HG02642 (cell line): Measurements from ENCODE around the gene PLCB3.

Source experiments
- ATAC-seq: cut with Tn5 transposase; IDR thresholded peaks from one replicate; pipeline ENCODE4 v1.9.1; 2021; ENCODE audit warnings: mild to moderate bottlenecking; ENCODE audit not compliant: unreplicated experiment, poor library complexity

Gene PLCB3

DNA sequence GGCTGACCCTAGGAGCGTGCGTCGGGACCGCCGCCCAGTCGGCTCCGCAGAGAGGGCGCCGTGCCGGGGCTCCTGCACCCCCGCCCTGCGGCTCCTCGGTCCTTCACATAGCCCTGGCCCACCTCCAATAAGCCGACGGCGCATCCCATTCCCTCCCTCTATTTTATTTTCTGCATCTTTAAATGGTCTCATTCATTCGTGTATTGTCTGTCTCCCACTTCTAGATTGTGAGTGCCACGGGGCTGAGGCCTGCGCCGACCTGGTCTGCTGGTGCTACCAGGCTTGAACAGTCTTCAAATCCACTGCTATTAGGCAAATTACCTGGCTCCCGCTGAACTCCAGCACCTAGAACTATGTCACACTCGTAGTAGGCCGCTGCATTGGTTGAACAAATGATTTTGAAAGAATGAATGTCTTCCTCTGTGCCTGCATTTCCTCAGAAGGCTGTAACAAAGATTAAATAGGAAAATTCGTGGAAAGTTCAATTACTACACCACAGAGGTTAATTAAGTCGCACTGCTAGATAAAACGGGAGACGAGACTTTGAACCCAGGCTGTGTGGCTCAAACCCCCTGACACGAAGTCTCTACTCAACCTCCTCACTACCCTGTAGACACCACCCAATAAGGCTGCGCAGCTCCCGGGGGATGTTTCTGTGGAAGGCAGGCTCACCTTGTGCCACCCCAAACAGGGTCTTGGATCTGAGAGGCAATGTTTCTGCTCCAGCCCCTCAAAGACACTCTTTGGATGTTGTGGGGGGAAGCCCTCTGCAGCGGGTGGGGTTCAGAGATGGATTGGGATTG, 3.4 kb upstream of the PLCB3 start:
- ATAC-seq: no peak

- ATAC-seq: no peak
Measured at GRCh38 chr11:64248578-64248977, 2.8 kb upstream of the PLCB3 start.

- ATAC-seq: no peak
Measured at GRCh38 chr11:64249038-64249437, 2.3 kb upstream of the PLCB3 start.

DNA sequence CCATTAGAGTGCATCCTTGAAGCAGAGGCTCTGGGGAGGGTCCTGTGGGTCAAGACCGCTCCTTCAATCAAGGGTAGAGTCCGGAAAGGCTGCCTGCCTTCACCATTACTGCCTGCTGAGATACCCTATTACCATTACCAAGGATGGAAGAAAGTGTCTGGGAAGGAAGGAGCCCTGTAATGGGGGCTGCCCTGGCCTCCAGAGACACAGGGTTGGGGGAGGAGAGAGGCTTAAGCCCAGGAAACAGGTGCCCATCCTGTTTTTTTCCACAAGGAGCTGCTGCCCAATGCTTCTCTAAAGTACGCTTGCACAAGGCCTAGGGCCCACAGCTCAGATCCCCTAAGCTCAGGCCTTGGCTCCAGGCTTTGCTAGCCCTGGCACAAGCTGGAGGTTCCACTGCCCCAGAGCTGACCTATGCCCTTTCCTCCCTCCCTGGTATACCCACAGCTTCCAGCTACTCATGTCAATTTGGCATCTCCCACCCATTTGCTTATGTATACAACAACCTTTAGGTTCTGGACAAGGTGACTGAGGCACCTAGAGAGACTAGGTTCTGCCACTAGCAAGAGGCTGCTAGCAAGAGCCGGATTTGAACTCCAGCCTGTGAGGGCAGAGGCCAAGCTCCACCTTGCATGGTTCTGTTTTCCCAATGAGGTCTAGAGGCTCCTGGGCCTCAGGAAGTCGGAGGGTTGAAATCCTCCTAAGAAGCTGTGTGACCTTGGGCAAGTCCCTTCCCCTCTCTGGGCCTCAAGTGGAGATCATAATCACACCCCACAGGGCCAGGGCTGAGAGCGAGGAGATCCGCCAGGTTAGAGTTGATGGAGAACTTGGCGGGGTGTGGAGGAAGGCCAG, 1.5 kb upstream of the PLCB3 start:
- no peak for ATAC-seq

DNA sequence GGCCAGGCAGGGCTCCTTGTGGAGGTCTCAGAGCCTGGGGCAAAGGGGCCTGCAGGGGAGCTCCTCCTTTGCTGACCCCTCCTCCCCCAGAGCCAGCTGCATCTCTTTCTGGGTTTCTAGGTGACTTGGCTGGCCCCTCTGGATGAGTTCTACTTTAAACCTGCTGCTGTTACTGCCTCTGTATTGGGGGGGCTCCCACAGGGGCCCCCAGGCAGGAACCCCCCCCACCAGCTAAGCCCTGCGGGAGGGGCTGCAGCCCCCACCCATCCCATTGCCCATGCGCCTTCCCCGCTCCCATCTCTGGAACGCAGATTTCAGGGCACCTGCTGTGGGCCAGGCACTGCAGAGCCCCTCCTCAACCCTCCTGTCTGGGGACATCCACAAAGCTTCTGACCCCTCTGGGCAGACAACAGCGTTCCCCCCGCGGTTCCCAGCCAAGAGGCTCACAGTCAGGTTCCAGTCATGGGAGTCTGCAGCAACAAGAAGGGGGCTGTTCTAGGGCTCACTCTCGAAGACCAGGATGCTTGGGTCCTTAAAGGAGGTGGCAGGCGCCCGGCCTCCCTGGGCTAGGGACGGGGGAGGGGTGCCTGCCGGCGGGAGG, 815 bp upstream of the PLCB3 start:
- ATAC-seq: no peak

DNA sequence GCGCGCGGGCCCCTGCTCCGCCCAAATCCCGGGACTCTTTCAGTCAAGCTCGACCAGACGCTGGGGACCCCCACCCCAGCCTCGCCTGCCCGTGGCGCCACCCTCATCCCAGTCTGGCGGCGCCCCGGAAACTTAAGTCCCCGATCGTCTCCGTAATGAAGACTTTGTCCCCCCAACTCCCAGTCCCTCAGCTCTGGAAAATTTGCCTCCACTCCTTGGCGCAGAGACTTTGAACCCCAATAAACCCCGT, 348 bp downstream of the PLCB3 start:
- ATAC-seq: no peak

GRCh38 chr11:64252003-64252872, 908 bp downstream of the PLCB3 start:
- ATAC-seq: no peak

- no peak for ATAC-seq
Measured at GRCh38 chr11:64253043-64253442, 1.7 kb downstream of the PLCB3 start.

- no peak for ATAC-seq
Measured at GRCh38 chr11:64253481-64253880, 2.2 kb downstream of the PLCB3 start.

GRCh38 chr11:64254326-64254725, 3.0 kb downstream of the PLCB3 start:
- no peak for ATAC-seq

- no peak for ATAC-seq
Measured at GRCh38 chr11:64255135-64256128, 4.1 kb downstream of the PLCB3 start.

DNA sequence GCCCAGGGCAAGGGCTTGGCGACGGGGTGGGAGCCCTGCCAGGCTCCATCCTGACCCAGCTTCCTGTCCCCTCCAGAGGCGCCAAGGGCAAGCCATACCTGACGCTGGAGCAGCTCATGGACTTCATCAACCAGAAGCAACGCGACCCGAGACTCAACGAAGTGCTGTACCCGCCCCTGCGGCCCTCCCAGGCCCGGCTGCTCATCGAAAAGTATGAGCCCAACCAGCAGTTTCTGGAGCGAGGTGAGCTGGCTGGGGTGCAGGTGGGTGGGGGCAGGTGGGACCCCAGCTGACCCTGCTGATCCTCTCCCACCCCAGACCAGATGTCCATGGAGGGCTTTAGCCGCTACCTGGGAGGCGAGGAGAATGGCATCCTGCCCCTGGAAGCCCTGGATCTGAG, 5.0 kb downstream of the PLCB3 start:
- no peak for ATAC-seq

DNA sequence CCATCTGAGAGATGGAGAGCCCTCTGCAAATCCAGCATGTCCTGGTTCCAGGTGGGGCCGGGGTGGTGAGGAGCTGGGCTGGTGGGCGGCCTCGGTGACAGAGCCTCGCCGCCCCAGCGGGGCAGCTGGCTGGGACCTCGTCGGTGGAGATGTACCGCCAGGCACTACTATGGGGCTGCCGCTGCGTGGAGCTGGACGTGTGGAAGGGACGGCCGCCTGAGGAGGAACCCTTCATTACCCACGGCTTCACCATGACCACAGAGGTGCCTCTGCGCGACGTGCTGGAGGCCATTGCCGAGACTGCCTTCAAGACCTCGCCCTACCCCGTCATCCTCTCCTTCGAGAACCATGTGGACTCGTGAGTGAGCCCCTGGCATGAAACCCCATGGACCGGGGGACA, 7.0 kb downstream of the PLCB3 start:
- ATAC-seq: no peak

- ATAC-seq: no peak
Measured at GRCh38 chr11:64258946-64259532, 7.7 kb downstream of the PLCB3 start.

- ATAC-seq: no peak
Measured at GRCh38 chr11:64259533-64260067, 8.3 kb downstream of the PLCB3 start.

- no peak for ATAC-seq
Measured at GRCh38 chr11:64260147-64260708, 8.9 kb downstream of the PLCB3 start.

GRCh38 chr11:64261556-64262080, 10.3 kb downstream of the PLCB3 start:
- no peak for ATAC-seq
